ENCODE measurements around the gene TPPP.

- TF ChIP-seq CTCF (IDR thresholded peaks at IDR 0.05 in 4 of 5, conservative IDR thresholded peaks at IDR 0.05 in 1 of 5) (no peak), POLR2A (IDR thresholded peaks at IDR 0.05) (no peak)
Observed at GRCh38 chr5:676699-677076, 16.5 kb downstream of the TPPP start.

Data from gastrocnemius medialis (tissue), 4 donors.